Panc1 (cell line): Measurements from ENCODE around the gene NLRP4. TPM values are rescaled to one million over a fixed set of nuclear protein-coding genes. Genes with fewer than 3 reads are reported as not detected.

Experiments
- ATAC-seq: fragments of 200-7000 bp; cut with Tn5 transposase; 2 replicates; pipeline ENCODE4 v1.9.1; 2020; ENCODE audit warnings: mild to moderate bottlenecking, moderate library complexity
- BruUV-seq: library from RNA; stranded (reverse); fragments of 400-500 nt; replicated peaks from 2 replicates; lab custom pipeline; 2021; lab: Mats Ljungman, UMichigan
- CTCF ChIA-PET: fragments of 300-600 bp; sonication (Branson Sonifier 250); formaldehyde crosslinking; loops from one replicate; lab custom pipeline; 2022; ENCODE audit warnings: antibody characterized with exemption; lab: Charles Lee
- POLR2A ChIA-PET: fragments of 300-600 bp; sonication (Branson Sonifier 250); formaldehyde crosslinking; loops from one replicate; lab custom pipeline; 2022; ENCODE audit warnings: antibody characterized with exemption; lab: Charles Lee
- DNase-seq: peaks from one replicate; pipeline ENCODE4 v3.0.0-alpha.2; 2010; ENCODE audit warnings: low read depth, low spot score
- H3K27ac ChIP-seq: 2 replicates; pipeline ENCODE4 v1.5.1; 2011; ENCODE audit warnings: mild to moderate bottlenecking, low read length, inconsistent platforms
- H3K27me3 ChIP-seq: fragments of 200-500 bp; sonication (Bioruptor generic); 2 replicates; pipeline ENCODE4 v1.6.0; 2014; ENCODE audit warnings: low read length, inconsistent platforms; ENCODE audit not compliant: control insufficient read depth, insufficient read depth
- H3K36me3 ChIP-seq: fragments of 200-500 bp; sonication (Bioruptor generic); 2 replicates; pipeline ENCODE4 v1.5.1; 2014; ENCODE audit warnings: inconsistent platforms, mild to moderate bottlenecking, low read length, moderate library complexity; ENCODE audit not compliant: control insufficient read depth, insufficient read depth
- H3K4me1 ChIP-seq: 2 replicates; pipeline ENCODE4 v1.5.1; 2011; ENCODE audit warnings: inconsistent platforms, mild to moderate bottlenecking, low read length, moderate library complexity; ENCODE audit not compliant: control insufficient read depth, insufficient read depth
- H3K4me3 ChIP-seq, 2 experiments: 2 replicates each; pipeline ENCODE4 v1.5.1; 2011 to 2012; ENCODE audit warnings: low read depth in 2 of 2, low read length in 2 of 2, mild to moderate bottlenecking in 2 of 2, inconsistent platforms in 1 of 2, moderate library complexity in 1 of 2
- H3K9me3 ChIP-seq: fragments of 200-500 bp; sonication (Bioruptor generic); 2 replicates; pipeline ENCODE4 v1.5.1; 2014; ENCODE audit warnings: low read depth, mild to moderate bottlenecking, inconsistent platforms, low read length, moderate library complexity; ENCODE audit not compliant: control insufficient read depth, insufficient read depth
- POLR2AphosphoS5 ChIP-seq: IDR thresholded peaks from 2 replicates; pipeline ENCODE4 v1.6.1; 2012; ENCODE audit warnings: mild to moderate bottlenecking, low read depth, low read length, moderate library complexity
- SIN3A ChIP-seq: IDR thresholded peaks from 2 replicates; pipeline ENCODE4 v1.6.1; 2012; ENCODE audit warnings: low read depth, mild to moderate bottlenecking, low read length, moderate library complexity, borderline replicate concordance; ENCODE audit not compliant: insufficient read depth
- TCF7L2 ChIP-seq: IDR thresholded peaks from 2 replicates; pipeline ENCODE4 v1.6.1; 2011; ENCODE audit warnings: mild to moderate bottlenecking, low read depth, low read length, inconsistent platforms
- in situ Hi-C: cut with HindIII; loops from 2 replicates; pipeline ENCODE4 v1.10.0; 2016; ENCODE audit warnings: low sequenced_read_pairs, low pct_unique_long_range_greater_than_20kb
- intact Hi-C: fragments of 100-400 bp; cut with micrococcal nuclease; formaldehyde crosslinking; loops from one replicate; pipeline ENCODE4 v1.10.0; 2022; ENCODE audit not compliant: unreplicated experiment
- total RNA-seq: library from RNA; stranded (reverse); gene quantifications from one replicate; pipeline ENCODE4 v1.2.1, GENCODE V29; 2021; ENCODE audit not compliant: unreplicated experiment
- TF ChIP-seq, protein P1 (sequence below), 2 experiments: IDR thresholded peaks; 2 replicates each; pipeline ENCODE4 v1.6.1; 2011 to 2012; ENCODE audit warnings: low read depth in 2 of 2, control low read depth in 1 of 2, low read length in 1 of 2, mild to moderate bottlenecking in 1 of 2, moderate library complexity in 1 of 2; ENCODE audit not compliant: insufficient read depth in 1 of 2
- TF ChIP-seq, protein P2 (sequence below): fragments of 450-650 bp; IDR thresholded peaks from 2 replicates; pipeline ENCODE4 v1.5.1; 2017; ENCODE audit warnings: mild to moderate bottlenecking

The NLRP4 gene
- total RNA-seq, 1 experiment from 2014 or later = not detected

DNA sequence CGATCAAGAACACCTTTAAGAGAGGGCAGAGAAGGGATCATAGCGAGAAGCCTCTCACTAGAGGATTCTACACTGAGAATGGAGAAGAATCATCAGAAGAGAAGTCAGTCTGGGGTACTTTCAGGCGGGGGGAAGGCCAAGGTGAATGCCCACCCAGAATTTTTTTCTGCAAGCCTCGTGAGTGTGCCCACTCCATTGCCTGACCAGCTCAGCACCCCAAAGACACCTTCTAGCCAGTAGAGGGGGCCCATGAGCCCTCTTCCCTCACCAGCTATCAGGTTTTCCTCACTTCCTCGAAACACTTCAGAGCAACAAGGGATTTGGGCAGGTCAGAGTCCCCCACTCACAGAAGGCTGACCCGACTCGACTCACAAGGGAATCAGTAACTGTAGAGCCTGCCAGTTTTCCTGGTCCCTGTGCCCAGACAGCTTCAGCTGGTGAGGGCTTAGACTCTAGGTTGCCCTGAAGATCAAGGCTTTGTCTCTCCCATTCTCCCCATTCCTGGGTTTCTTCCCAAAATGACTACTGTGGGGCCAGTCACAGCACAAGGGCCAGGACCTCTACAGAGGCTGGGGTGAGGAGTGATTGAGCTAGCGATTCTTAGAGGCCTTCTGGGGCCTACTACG, 77.4 kb downstream of the NLRP4 start:
- ChIA-PET CTCF (interaction anchor here (0.6 kb wide), 1 partner anchor 152 kb away, joined by 3 read pairs; no protein-coding TSS in a partner anchor), POLR2A (no interaction called here)
- in situ Hi-C loops (no loop called here), intact Hi-C loops (no loop called here)
- ATAC-seq = peak; percentile 78; the same call in 1 of the 2 replicates
- BruUV-seq = no TSS peak
- TF ChIP-seq, protein P1, sequence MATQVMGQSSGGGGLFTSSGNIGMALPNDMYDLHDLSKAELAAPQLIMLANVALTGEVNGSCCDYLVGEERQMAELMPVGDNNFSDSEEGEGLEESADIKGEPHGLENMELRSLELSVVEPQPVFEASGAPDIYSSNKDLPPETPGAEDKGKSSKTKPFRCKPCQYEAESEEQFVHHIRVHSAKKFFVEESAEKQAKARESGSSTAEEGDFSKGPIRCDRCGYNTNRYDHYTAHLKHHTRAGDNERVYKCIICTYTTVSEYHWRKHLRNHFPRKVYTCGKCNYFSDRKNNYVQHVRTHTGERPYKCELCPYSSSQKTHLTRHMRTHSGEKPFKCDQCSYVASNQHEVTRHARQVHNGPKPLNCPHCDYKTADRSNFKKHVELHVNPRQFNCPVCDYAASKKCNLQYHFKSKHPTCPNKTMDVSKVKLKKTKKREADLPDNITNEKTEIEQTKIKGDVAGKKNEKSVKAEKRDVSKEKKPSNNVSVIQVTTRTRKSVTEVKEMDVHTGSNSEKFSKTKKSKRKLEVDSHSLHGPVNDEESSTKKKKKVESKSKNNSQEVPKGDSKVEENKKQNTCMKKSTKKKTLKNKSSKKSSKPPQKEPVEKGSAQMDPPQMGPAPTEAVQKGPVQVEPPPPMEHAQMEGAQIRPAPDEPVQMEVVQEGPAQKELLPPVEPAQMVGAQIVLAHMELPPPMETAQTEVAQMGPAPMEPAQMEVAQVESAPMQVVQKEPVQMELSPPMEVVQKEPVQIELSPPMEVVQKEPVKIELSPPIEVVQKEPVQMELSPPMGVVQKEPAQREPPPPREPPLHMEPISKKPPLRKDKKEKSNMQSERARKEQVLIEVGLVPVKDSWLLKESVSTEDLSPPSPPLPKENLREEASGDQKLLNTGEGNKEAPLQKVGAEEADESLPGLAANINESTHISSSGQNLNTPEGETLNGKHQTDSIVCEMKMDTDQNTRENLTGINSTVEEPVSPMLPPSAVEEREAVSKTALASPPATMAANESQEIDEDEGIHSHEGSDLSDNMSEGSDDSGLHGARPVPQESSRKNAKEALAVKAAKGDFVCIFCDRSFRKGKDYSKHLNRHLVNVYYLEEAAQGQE (IDR thresholded peaks at IDR 0.05; ENCODE audit: insufficient read depth in 1 of 2, low read depth in 2 of 2, low read length in 1 of 2) = no peak
- TF ChIP-seq POLR2AphosphoS5 = no peak
- TF ChIP-seq SIN3A = no peak
- no peak for TF ChIP-seq TCF7L2
- TF ChIP-seq, protein P2, sequence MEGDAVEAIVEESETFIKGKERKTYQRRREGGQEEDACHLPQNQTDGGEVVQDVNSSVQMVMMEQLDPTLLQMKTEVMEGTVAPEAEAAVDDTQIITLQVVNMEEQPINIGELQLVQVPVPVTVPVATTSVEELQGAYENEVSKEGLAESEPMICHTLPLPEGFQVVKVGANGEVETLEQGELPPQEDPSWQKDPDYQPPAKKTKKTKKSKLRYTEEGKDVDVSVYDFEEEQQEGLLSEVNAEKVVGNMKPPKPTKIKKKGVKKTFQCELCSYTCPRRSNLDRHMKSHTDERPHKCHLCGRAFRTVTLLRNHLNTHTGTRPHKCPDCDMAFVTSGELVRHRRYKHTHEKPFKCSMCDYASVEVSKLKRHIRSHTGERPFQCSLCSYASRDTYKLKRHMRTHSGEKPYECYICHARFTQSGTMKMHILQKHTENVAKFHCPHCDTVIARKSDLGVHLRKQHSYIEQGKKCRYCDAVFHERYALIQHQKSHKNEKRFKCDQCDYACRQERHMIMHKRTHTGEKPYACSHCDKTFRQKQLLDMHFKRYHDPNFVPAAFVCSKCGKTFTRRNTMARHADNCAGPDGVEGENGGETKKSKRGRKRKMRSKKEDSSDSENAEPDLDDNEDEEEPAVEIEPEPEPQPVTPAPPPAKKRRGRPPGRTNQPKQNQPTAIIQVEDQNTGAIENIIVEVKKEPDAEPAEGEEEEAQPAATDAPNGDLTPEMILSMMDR = peak; percentile 86
- DNase-seq = no peak
- H3K9me3 ChIP-seq = 0 out of 2 replicates have a peak, but pooled peaks cover 2% of the 10 kb centered on the region
- peaks cover 21% of the 10 kb centered on the region for H3K27me3 ChIP-seq
- no peak overlapping the region for H3K4me3 ChIP-seq
- no peaks in the 10 kb centered on the region for H3K36me3 ChIP-seq
- H3K27ac ChIP-seq = no peak overlapping the region
- no peaks in the 10 kb centered on the region for H3K4me1 ChIP-seq

DNA sequence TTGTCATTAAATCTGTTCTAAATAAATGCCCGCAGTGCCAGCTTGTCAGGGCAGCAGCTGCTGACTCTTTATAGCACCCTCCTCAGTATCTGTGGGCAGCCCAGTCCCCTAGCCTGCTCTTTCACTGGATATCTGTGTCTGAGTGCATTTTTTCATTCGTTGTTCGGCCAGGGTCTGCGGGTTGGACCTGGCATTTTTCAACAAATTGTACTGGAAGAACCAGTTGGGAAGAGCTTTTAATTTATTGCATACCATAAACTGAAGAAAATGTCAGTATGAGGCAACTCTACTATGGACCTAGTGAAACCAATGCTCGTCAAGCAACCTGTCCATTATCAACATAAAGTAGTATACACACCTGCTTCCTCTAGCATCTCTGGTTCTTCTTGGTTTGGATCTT, 87.2 kb downstream of the NLRP4 start:
- Histone ChIP-seq H3K36me3 (no peaks in the 10 kb centered on the region), H3K9me3 (no peaks in the 10 kb centered on the region), H3K27me3 (peaks cover 8% of the 10 kb centered on the region), H3K4me3 (no peak overlapping the region), H3K4me1 (no peaks in the 10 kb centered on the region), H3K27ac (no peak overlapping the region)
- intact Hi-C loops (no loop called here), in situ Hi-C loops (no loop called here)
- DNase-seq (no peak), ATAC-seq (no peak)
- CTCF ChIA-PET = interaction anchor here (0.6 kb wide), 1 partner anchor 249 kb away, joined by 7 read pairs; no protein-coding TSS in a partner anchor
- TF ChIP-seq, protein P1 (IDR thresholded peaks at IDR 0.05; ENCODE audit: insufficient read depth in 1 of 2, low read depth in 2 of 2, low read length in 1 of 2) = no peak
- TF ChIP-seq TCF7L2 = no peak
- TF ChIP-seq, protein P2 = no peak
- no peak for TF ChIP-seq SIN3A
- no peak for TF ChIP-seq POLR2AphosphoS5
- POLR2A ChIA-PET = no interaction called here
- BruUV-seq = no TSS peak
